Measurements from ENCODE around the gene NPC2. TPM values are rescaled to one million over a fixed set of nuclear protein-coding genes. Genes with fewer than 3 reads are reported as not detected.

Gene NPC2
- polyA plus RNA-seq, 1 experiment = 267 TPM

DNA sequence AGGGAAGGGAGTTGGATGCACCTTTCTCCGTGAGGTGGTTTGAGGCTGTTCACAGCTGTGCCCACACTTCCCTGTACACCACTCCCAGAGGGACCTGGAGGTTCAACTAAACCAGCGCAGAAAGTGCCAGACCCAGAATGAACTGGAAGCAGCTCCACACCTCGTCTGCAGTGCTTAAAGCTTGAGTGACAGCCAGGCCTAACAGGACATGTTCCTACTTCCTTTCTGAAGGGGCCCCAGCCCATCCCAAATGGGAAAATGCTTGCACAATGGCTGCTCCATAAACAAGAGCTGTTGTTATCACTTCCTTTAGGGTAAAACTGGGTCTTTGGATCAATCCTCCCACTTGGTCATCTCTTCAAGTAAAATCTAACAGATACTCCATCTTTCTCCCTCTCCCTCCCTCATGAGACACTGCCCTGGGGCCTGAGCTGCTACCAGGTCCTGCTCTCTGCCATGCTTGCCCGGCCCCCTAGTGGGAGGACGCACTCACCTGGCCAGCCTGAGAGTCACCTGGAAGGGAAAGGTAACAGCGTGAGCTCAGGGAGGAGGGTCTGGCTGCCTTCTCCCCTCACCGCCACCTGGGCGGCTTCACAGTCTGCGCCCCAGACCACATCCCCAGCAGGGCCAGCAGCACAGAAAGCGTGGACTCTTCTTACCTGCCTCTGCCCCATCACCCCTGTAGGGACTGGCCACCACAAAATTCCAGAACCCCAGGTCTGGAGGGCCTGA lies 33.9 kb upstream of the NPC2 start:
- ChIA-PET CTCF (interaction anchor here (0.5 to 1.2 kb wide), 3 partner anchors 8 to 315 kb away, joined by 3 read pairs; no protein-coding TSS in a partner anchor), POLR2A (interaction anchor here (0.7 kb wide), 1 partner anchor 45 kb away, joined by 4 read pairs; no protein-coding TSS in a partner anchor)
- no peak for DNase-seq (ENCODE audit: low read depth)
- Histone ChIP-seq H3K27me3 (ENCODE audit: control insufficient read depth, insufficient read depth, low read length) (no peaks in the 10 kb centered on the region), H3K4me3 (ENCODE audit: low read depth, low read length) (no peak overlapping the region), H3K36me3 (ENCODE audit: control insufficient read depth, insufficient read depth, low read length) (peaks cover 5% of the 10 kb centered on the region)
- TF ChIP-seq, protein P1, sequence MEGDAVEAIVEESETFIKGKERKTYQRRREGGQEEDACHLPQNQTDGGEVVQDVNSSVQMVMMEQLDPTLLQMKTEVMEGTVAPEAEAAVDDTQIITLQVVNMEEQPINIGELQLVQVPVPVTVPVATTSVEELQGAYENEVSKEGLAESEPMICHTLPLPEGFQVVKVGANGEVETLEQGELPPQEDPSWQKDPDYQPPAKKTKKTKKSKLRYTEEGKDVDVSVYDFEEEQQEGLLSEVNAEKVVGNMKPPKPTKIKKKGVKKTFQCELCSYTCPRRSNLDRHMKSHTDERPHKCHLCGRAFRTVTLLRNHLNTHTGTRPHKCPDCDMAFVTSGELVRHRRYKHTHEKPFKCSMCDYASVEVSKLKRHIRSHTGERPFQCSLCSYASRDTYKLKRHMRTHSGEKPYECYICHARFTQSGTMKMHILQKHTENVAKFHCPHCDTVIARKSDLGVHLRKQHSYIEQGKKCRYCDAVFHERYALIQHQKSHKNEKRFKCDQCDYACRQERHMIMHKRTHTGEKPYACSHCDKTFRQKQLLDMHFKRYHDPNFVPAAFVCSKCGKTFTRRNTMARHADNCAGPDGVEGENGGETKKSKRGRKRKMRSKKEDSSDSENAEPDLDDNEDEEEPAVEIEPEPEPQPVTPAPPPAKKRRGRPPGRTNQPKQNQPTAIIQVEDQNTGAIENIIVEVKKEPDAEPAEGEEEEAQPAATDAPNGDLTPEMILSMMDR (IDR thresholded peaks at IDR 0.05; ENCODE audit: insufficient read depth, low read depth, low read length) = no peak

DNA sequence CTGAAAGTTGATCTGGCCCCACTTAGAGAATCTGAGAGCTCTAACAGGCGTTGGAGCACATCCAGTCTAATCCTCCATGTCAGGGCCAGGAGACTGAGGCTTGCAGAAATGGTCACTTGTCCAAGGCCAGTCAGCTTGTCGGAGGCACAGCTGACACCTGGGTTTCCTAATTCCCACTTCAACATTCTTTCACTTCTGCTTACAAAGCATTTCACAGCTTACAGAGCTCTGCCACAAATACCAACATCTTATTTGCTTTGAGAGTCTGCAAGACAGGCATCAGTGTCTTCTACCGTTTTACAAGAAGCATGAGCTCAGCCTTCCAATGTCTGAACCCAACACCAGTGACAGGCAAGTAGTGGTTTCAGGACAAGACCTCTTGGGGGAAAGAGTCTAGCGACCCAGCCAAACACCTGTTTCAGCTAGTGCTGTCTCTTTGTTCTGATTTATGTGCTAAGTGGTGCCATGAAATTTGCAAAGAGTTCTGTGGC lies 32.3 kb upstream of the NPC2 start:
- TF ChIP-seq, protein P1 (IDR thresholded peaks at IDR 0.05; ENCODE audit: insufficient read depth, low read depth, low read length) = no peak
- ChIA-PET CTCF (interaction anchor here (1.1 to 1.5 kb wide), 2 partner anchors 13 to 25 kb away, joined by 3 to 4 read pairs; no protein-coding TSS in a partner anchor), POLR2A (no interaction called here)
- Histone ChIP-seq H3K4me3 (ENCODE audit: low read depth, low read length) (no peak overlapping the region), H3K36me3 (ENCODE audit: control insufficient read depth, insufficient read depth, low read length) (peaks cover 6% of the 10 kb centered on the region), H3K27me3 (ENCODE audit: control insufficient read depth, insufficient read depth, low read length) (no peaks in the 10 kb centered on the region)
- no peak for DNase-seq (ENCODE audit: low read depth)

DNA sequence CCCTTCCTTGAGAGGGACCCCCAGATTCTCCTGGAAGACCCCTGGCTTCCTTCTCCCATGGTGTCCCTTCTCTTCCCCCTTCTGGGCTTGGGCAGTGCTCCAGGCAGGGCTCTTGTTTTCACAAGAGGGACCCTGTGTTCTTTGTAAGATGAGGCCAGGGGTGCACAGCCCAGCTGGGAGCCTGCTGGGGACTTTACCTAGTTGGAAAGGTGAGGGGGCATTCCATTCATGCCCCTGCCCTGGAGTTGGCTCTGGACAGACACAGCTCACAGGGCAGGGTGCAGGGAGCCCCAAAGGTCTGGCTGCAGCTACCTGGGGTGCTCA lies 31.7 kb upstream of the NPC2 start:
- no peak for DNase-seq (ENCODE audit: low read depth)
- H3K4me3 ChIP-seq (ENCODE audit: low read depth, low read length) = no peak overlapping the region
- TF ChIP-seq, protein P1 (IDR thresholded peaks at IDR 0.05; ENCODE audit: insufficient read depth, low read depth, low read length) = no peak
- CTCF ChIA-PET = interaction anchor here (1.5 kb wide), 1 partner anchor 13 kb away, joined by 4 read pairs; no protein-coding TSS in a partner anchor
- peaks cover 5% of the 10 kb centered on the region for H3K36me3 ChIP-seq (ENCODE audit: control insufficient read depth, insufficient read depth, low read length)
- POLR2A ChIA-PET = no interaction called here
- H3K27me3 ChIP-seq (ENCODE audit: control insufficient read depth, insufficient read depth, low read length) = no peaks in the 10 kb centered on the region

DNA sequence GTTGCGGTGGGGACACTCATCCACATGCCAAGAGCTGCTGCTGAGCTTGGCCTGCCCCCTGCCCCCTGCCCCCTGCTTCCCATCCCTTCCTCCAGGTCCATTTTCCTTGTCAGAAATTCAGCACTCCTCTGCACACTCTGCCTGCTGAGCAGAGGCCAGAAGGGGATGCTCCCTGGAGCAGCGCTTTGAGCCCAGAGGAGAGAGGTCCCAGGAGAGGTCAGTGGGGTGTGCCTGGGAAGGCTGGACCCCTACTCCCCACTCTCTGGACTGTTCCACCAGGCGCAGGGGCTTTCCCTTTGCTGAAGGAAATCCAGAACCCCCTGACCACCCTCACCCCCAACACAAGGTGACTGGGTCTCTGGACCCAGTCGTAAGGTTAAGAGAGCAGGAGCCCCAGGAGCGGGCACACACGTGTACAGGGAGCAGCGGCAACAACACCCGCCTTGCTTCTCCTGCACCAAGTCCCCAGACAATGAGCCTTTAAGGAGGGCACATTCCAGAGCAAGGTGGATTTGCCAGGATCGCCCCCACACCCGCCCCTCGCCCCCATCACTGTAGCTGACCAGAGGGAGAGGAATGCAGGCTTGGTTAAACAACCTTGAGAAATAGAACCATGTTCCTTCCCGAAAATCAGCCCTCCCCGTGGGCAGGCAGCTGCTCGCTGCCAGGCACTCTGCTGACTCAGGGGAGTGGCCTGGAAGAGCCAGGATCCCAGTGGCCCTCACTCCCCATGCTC lies 31.1 kb upstream of the NPC2 start:
- TF ChIP-seq, protein P1 (IDR thresholded peaks at IDR 0.05; ENCODE audit: insufficient read depth, low read depth, low read length) = no peak
- Histone ChIP-seq H3K36me3 (ENCODE audit: control insufficient read depth, insufficient read depth, low read length) (peaks cover 5% of the 10 kb centered on the region), H3K27me3 (ENCODE audit: control insufficient read depth, insufficient read depth, low read length) (no peaks in the 10 kb centered on the region), H3K4me3 (ENCODE audit: low read depth, low read length) (no peak overlapping the region)
- CTCF ChIA-PET = interaction anchor here (1.5 kb wide), 1 partner anchor 12 kb away, joined by 4 read pairs; no protein-coding TSS in a partner anchor
- POLR2A ChIA-PET = no interaction called here
- no peak for DNase-seq (ENCODE audit: low read depth)

DNA sequence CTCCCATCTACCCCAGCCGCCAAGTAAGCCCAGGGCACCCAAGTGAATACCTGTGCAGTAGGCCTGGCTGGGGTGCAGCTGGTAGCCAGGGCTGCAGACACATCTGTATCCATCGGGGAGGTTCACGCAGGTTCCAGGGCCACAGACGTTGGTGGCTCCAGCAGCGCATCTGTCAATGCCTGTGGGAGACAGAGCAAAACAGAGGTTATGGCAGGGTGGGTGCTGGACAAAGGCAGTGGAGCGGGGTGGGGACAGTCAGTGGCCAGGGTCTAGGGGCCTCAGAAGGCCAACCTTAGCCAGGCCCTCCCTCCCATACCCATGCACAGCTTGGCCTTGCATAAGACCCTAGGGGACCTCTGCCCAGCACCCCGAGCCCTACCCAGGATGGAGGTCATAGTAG lies 29.6 kb upstream of the NPC2 start:
- H3K36me3 ChIP-seq (ENCODE audit: control insufficient read depth, insufficient read depth, low read length) = peaks cover 4% of the 10 kb centered on the region
- no peaks in the 10 kb centered on the region for H3K27me3 ChIP-seq (ENCODE audit: control insufficient read depth, insufficient read depth, low read length)
- ChIA-PET POLR2A (no interaction called here), CTCF (no interaction called here)
- H3K4me3 ChIP-seq (ENCODE audit: low read depth, low read length) = no peak overlapping the region
- TF ChIP-seq, protein P1 (IDR thresholded peaks at IDR 0.05; ENCODE audit: insufficient read depth, low read depth, low read length) = no peak
- DNase-seq (ENCODE audit: low read depth) = no peak
